Nucleus accumbens (tissue), 56 donors: ENCODE measurements around the gene SEC31B.

Experiments
- DNase-seq, 56 donors: peaks; one replicate each; lab custom pipeline; 2025; lab: John Stamatoyannopoulos, UW

Gene SEC31B, protein sequence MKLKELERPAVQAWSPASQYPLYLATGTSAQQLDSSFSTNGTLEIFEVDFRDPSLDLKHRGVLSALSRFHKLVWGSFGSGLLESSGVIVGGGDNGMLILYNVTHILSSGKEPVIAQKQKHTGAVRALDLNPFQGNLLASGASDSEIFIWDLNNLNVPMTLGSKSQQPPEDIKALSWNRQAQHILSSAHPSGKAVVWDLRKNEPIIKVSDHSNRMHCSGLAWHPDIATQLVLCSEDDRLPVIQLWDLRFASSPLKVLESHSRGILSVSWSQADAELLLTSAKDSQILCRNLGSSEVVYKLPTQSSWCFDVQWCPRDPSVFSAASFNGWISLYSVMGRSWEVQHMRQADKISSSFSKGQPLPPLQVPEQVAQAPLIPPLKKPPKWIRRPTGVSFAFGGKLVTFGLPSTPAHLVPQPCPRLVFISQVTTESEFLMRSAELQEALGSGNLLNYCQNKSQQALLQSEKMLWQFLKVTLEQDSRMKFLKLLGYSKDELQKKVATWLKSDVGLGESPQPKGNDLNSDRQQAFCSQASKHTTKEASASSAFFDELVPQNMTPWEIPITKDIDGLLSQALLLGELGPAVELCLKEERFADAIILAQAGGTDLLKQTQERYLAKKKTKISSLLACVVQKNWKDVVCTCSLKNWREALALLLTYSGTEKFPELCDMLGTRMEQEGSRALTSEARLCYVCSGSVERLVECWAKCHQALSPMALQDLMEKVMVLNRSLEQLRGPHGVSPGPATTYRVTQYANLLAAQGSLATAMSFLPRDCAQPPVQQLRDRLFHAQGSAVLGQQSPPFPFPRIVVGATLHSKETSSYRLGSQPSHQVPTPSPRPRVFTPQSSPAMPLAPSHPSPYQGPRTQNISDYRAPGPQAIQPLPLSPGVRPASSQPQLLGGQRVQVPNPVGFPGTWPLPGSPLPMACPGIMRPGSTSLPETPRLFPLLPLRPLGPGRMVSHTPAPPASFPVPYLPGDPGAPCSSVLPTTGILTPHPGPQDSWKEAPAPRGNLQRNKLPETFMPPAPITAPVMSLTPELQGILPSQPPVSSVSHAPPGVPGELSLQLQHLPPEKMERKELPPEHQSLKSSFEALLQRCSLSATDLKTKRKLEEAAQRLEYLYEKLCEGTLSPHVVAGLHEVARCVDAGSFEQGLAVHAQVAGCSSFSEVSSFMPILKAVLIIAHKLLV

DNA sequence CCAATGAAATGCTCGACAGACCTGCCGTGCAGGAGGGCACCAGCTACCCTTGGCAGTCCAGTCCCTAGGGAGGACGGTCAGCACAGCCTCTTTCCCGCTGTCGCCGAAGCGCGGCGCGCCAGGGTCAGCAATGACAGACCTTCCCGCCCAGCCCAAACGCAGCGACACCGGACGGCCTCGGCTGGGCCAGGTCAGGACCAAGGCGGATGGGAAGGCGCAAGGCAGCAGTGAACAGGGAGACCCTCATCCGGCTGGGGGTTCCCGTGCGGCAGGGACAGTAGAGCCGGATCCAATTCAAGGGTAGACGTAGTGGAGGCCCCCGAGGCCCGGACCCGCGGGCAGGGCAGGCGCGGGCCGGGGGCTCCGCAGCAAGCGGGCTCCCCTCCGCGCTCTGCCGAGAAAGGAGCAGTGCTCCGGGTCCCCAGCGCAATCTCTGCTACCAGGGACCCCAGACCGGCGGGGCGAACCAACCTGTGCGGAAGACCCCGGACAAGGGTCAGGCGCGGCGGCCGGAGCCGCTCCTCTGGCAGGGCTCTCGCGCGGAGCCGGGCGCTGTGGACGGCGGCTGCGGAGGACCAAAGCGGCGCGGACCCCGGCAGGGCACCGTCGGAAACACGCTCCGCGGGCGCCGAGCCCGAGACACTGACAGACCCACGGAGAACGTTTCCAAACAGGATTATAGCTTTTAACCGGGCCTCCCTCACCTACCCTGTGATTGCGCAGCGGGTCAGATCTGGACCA lies at the start of gene SEC31B:
SEC31B (minus strand) TSS at position 551 of the 741 bp plus-strand sequence. CDS start 2,909 bp downstream, outside the sequence.
- DNase-seq, result peak in 45 of 56 donors; percentile 2 to 64 (median 25)

DNA sequence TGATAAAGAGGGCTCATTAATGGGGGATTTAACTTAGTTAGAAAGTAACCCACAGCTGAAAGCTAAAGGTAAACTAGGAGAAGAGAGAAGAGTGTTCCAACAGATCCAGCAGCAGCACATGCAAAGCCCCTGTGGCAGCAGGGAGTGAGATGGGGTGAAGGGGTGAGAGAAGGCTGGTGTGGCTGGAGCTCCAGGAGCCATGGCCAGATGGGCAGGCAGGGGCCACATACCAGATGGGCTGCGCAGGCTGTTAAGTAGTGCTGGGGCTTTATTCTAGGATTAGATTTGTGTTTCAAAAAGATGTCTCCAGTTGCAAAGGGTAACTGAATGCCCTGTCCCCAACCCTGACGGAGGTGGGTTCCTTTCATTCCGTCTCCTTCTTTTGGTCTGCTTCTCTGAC lies 49.3 kb upstream of the SEC31B start:
- no peak for DNase-seq

DNA sequence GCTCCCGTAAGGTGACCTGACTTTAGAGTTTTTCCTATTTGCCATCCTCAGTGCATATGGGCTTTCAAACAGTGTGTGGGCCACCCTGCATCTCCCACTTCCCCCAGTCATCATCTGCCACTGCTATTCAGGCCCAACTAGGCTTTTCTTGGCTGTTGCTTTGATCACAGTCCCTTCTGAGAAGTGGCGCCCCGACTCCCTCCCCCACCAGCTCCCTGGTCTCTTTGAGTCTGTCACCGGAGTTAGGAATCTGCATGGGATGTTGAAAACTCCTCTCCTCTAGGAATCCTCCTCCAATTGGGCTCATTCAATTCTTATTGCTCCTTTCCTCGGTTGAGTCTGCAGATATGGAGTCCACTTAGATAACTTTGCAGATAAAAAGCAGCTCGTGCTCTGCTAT lies 48.2 kb upstream of the SEC31B start:
- DNase-seq, result no peak

DNA sequence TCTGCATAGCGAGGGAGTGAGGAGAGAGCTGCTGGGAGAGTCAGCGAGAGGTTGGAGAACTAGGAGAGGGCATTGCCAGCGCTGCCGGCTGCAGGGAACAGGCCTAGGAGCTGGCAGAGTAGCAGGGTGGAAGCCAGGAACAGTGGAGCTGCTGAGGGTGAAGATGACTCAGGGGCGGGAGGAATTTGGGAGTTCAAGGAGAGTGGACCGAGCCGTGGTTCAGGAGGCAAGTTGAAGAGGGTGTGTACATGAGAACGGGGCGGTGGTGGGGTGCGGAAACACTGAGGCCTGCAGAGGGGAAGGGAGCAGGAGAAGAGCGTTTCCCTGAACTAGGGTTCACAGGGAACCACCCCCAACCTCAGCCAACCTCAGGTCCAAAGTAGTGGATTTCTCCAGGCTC lies 47.6 kb upstream of the SEC31B start:
- DNase-seq, result no peak

DNA sequence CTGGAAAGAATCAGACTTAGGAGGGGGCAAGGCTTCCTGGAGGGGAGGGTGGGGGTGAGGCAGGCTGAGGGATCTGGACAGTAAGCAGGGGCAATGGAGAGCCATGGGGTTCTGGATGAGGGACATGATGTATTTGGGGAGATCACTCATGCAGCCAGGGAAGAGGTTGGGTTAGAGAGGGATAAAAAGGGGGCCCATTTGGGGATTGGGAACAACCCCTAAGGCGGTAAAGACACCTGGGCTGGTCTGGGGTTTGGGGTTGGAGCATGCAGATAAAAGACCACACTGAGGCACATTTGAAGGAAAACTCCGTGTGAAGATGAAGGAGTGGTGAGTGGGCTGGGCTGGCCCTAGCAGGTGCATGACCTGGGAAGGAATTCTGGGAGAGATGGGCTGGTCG lies 46.9 kb upstream of the SEC31B start:
- no peak for DNase-seq

DNA sequence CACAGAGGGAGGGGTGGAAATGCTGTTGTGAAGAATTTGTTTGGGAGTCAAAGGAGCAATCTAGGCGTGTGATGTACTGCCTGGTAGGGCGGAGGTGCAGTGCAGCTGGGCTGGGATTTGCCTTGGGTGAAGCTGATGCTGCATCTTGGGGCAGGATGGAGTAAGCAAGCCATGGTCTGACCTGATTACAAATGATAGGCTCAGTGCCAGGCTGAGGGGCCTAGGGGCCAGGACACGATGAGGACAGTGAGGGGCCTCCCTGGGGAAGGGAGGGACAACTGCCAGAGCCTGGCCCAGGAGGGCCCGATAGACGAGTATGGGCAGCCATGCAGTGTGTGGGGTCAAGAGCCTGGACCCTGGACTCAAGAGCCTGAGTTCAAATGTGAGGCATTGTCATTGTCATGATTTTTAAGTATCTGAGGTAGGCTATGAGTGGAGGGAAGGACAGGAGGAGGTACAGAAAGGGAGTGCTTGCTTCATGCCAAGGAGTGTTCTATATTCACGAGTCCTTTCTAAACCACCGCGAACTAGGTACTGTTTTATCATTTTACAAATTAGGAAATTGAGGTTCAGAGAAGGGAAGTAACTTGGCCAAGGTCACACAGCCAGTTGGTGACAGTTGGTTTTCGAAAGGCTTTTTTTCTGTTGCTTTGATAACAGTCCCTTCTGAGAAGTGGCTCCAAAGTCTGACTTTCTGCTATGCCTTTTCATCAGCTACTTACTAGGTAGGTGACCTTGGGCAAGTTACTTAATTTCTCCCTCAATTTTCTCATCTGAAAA lies 45.7 kb upstream of the SEC31B start:
- DNase-seq, result no peak

DNA sequence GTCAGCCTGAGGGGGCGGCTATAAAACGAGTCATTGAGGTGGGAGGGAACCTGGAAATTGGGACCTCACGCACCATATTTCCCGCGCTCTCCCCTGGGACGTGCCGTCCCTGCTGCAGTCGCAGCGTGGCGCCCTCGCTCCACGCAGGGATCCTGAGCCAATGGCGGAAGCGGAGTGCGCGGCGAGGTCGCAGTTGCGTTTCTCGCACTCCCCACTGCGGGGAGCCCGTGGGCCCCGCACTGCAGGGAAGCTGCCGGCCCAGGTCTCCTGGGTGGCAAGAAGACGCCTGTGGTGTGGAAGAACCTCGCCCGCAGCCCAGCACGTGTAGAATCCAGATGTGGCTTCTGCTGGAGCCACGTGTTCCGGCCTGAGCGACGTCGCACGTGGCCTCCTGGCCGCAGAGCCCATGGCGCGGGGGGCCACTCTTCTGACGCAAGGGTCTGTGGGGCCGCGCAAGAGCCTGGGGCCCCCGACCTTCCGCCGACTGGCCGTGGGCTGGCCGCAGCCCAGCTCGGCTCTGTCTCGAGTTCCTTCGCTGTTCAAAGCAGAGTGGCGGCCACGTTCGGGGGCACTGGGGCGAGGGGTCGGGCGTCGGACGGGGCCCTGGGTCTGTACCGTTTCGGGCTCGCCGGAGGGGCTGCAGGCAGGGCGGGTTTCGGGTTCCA lies 42.5 kb upstream of the SEC31B start:
- peak in 50 of 56 donors; percentile 4 to 84 (median 45) for DNase-seq

DNA sequence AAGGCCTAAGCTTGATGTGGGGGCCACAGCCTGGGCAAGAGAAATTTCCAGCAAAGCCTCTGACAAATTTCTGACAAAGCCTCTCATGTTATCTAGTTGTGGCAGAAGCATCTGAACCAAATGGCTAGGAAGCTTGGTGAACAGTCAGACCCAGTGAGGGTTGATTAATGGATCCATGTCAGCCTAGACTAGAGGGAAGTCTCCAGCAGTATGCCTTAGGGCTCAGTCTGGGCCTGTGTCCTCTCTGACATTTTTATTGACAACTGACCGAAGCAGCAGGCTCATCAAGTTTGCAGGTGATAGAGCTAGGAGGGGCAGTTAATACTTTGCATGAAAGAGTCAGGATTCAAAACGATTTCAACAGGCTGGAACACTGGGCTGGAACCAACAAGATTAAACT lies 41.3 kb upstream of the SEC31B start:
- DNase-seq, result no peak

DNA sequence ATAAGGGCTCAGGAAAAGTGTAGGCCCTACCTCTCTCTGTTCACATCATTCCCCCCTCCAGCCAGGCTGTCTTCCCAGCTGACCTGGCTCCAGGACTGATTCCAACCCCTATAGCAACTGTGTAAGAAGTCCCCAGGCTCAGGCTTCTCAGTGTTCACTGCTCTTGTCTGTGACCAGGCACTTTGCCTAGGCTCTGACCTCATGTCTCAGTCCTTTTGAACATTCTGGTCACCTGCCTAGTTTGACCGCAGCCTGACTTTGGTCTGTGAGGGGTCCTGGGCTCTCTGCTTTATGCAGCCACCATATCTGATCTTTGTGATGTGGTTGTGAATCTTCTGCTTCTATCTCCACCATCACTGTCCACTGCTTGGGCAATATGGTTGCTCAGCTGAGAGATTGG lies 40.6 kb upstream of the SEC31B start:
- no peak for DNase-seq

DNA sequence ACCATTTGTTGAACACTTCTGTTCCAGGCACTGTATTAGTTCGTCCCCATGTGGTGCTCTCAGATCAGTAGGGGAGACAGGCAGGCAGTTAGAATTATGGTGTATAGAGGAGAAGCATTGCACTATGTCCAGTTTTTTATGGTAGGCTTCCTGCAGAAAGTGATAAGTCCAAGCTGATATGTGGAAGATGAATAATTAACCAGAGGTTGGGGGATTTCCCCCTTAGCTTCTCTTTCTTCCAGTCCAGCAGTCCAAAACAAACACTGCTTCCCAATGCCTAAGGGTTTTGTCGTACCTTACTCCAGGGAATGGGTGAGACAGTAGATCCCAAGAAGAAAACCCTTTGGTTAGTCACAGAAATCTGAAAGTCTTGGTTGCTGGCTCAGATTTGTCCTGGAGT lies 35.2 kb upstream of the SEC31B start:
- no peak for DNase-seq

DNA sequence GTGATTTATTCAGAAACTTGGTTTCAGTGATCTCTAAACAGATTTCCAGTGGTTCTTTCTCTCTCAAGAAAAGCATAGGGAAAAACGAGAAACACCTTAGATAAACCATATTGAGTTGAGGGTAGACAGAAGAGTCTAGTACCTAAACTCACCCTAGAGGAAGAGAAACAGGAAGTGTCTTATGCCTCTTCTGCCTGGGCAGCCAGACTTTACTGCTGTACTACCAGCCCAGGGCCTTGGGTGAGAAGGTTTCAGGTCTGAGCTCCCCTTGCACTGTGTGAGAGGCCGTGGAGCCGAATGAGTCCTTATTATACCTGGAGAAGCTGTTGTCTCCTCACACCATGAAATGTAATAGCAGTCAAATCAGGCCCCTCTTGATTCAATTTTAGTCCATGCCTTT lies 34.3 kb upstream of the SEC31B start:
- no peak for DNase-seq

DNA sequence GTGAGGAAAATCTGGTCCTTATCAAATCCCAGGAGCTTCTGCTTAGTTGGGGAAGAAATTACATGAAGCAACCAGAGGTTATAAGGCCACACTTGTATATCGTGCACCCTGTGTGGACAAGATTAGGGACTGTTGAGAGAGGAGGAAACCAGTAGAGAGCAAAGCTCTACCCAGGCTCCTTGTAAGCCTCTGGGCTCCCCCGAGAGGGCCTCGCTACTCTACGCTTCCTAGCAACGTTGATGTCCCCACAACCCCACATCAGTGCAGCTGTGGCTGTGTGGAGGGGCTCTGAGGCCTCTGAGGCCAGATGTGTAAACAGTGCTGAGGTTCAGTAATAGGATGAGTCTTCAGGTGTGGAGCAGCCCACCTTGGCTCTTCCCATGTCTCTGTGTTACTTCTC lies 32.1 kb upstream of the SEC31B start:
- DNase-seq, result no peak

DNA sequence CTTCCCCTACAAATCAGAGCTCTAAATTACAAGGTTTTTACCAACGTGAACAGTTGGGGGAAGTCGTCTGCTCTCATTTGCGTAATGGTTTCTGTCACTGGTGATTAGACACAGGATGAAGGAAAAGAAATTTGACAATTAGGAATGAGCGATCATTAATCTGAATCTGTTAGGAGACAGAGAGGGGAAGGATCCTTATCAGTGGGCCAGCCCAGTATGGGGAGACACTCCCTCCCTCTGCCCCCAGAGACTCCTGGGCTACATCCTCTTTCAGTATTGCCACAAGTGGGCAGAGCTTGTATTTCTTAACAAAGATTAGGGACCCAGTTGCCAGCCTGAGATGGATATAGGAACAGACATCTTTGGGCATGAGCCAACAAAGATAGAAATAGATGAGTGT lies 31.5 kb upstream of the SEC31B start:
- no peak for DNase-seq

DNA sequence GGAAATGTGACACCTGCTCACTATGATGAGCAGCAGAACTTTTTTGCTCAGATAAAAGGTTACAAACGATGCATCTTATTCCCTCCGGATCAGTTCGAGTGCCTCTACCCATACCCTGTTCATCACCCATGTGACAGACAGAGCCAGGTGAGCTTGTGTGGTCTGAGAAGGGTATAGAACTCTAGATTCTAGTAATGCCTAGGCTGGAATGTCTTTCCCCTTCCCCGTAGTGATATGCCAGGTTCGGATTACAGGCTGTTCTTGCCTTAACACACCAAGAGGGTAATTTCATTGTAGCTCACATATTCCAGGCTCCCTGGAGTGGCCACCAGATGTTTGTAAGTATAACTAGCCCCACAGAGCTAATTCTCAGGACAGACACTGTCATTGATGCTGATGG lies 25.3 kb upstream of the SEC31B start:
- DNase-seq, result no peak

DNA sequence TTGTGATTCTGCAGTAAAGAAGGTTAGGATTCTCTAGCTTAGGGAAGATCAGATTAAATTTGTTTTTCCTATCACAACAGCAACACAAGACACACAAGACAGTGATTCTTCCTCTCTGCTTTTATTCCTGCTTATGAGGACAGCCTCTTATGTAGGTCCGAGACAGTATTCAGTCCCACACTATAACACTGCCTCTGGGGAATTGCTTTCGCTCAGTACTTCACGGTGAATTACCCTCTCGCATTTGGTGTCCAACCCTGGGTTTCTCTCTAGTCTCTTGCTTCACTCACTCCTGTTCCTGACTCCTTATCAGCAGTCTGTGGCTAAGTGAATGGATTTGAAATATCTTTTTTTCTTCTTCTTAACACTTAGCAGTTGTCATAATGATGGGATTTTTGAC lies 17.8 kb upstream of the SEC31B start:
- no peak for DNase-seq

DNA sequence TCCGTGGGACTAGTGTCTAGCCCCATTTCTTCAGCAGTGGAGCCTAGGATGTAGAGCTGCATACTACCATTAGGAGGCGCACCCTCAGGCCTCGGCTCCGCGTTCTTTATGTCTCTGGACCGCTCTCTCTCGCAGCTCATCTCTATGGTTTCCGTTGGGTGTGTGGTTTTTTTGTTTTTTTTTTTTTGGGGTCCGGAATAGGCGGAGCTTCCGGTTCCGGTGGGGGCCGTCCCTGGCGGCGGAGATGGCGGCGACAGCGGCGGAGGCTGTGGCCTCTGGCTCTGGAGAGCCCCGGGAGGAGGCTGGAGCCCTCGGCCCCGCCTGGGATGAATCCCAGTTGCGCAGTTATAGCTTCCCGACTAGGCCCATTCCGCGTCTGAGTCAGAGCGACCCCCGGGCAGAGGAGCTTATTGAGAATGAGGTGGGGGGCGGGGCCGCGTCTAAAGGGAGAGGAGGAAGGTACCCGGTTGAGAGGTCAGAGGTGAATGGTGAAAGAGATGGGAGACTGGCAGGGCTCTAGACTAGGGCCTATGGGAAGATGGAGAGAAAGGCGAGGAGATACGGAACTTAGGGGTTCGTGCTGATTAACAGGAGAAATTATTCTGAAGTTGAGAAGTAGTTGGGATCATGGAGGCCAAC lies 16.2 kb upstream of the SEC31B start, which contains the start of gene HIF1AN:
HIF1AN (plus strand) TSS at position 229 of the 639 bp plus-strand sequence; CDS start at position 245, 16 bp downstream.
- DNase-seq, result peak in 55 of 56 donors; percentile 36 to 93 (median 80)

DNA sequence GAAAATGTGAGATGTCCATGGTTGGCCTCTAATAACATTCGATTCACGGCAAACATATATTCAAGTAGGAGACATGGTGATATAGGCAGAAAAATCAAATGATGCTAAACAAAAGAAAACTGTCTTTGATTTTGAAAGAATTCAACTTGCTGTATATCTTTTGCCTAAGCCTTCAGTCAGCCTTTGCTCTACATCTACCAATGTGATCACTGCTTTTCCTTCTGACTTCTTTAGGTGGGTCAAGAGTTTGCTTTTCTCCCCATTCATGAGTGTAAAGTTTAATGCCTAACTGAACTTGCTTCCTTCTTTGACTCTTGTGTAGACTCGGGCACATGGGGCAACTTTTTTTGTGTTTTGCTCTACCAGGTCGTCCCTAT lies 15.7 kb upstream of the SEC31B start:
- DNase-seq, result no peak

DNA sequence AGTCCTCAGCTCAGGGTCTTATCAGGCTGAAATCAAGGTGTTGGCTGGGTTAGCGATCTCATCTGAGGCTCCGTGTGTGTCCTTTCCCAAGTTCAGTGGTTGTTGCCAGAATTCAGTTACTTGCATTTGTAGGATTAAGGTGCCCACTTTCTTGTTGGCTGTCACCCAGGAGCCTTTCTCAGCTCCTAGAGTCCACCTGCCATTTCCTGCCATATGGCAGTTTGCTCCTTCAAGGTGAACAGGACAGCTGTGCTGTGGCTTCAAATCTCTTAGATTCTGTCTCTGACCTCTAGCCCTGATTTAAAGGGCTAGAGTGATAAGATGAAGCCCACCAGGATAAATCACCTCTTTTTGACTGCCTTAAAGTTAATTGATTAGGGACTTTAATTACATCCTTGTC lies 15.1 kb upstream of the SEC31B start:
- DNase-seq, result no peak
